Keratinocyte (primary cell): ENCODE measurements around the gene ULK3.

Source experiments
- EZH2 ChIP-seq: IDR thresholded peaks from one replicate; pipeline ENCODE4 v1.6.1; 2012; ENCODE audit warnings: inconsistent platforms, mild to moderate bottlenecking, low read length, moderate library complexity
- TF ChIP-seq, protein P1 (sequence below), 3 experiments: IDR thresholded peaks in 1 of 3; conservative IDR thresholded peaks in 1 of 3; optimal IDR thresholded peaks in 1 of 3; 2 replicates in 2 of 3; 3 replicates in 1 of 3; pipeline versions ENCODE3 to v1.5.1; 2011; ENCODE audit warnings: low read length in 3 of 3, mild to moderate bottlenecking in 3 of 3, moderate library complexity in 2 of 3, control low read depth in 1 of 3, inconsistent platforms in 1 of 3; ENCODE audit not compliant: insufficient read depth in 2 of 3; ENCODE audit errors: extremely low read depth in 1 of 3

DNA sequence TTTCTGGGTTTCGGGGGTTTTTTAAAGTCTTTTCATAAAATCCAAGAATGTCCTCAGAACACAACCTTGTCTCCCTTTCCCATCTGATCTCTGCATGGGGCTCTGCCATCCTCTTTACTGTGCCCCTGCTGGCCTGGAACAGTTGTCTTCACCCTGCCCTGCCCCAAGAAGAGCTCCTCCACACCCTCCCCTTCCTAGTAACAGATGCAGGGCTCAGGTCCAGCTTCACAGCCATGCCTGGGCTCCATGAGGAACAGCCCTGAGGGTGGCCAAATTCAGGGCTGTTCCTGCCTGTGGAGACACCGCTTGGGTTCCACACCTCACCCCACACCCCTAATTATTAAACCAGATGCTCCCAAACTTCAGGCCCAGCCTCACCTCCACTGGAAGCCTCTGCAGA is 12.9 kb upstream of the ULK3 start:
- TF ChIP-seq, protein P1, sequence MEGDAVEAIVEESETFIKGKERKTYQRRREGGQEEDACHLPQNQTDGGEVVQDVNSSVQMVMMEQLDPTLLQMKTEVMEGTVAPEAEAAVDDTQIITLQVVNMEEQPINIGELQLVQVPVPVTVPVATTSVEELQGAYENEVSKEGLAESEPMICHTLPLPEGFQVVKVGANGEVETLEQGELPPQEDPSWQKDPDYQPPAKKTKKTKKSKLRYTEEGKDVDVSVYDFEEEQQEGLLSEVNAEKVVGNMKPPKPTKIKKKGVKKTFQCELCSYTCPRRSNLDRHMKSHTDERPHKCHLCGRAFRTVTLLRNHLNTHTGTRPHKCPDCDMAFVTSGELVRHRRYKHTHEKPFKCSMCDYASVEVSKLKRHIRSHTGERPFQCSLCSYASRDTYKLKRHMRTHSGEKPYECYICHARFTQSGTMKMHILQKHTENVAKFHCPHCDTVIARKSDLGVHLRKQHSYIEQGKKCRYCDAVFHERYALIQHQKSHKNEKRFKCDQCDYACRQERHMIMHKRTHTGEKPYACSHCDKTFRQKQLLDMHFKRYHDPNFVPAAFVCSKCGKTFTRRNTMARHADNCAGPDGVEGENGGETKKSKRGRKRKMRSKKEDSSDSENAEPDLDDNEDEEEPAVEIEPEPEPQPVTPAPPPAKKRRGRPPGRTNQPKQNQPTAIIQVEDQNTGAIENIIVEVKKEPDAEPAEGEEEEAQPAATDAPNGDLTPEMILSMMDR (optimal IDR thresholded peaks at IDR 0.05 in 1 of 3, IDR thresholded peaks at IDR 0.05 in 1 of 3, conservative IDR thresholded peaks at IDR 0.05 in 1 of 3; ENCODE audit: extremely low read depth in 1 of 3, insufficient read depth in 2 of 3, low read length in 3 of 3) = no peak
- no peak for TF ChIP-seq EZH2
